HG02759 (cell line): ENCODE results near the gene RBL1.
"Not testable (repeated sequence)": the region's sequence is repeated elsewhere in the genome, so short reads cannot be mapped to it uniquely, and the experiment has no call there.

Experiments
- ATAC-seq: cut with Tn5 transposase; IDR thresholded peaks from one replicate; pipeline ENCODE4 v1.9.1; 2021; ENCODE audit warnings: mild to moderate bottlenecking, moderate library complexity; ENCODE audit not compliant: unreplicated experiment

RBL1 gene

GRCh38 chr20:37075932-37076685 lies 19.7 kb downstream of the RBL1 start:
- ATAC-seq, result no peak

GRCh38 chr20:37072293-37073196 lies 23.3 kb downstream of the RBL1 start:
- no peak for ATAC-seq

- peak; percentile 47 for ATAC-seq
Observed at GRCh38 chr20:37071481-37071911, 24.3 kb downstream of the RBL1 start.

- ATAC-seq, result not testable (repeated sequence)
Observed at GRCh38 chr20:37069563-37069962, 26.2 kb downstream of the RBL1 start.

- ATAC-seq, result no peak
Observed at GRCh38 chr20:37066168-37066567, 29.6 kb downstream of the RBL1 start.

GRCh38 chr20:37055276-37055675 lies 40.5 kb downstream of the RBL1 start:
- ATAC-seq, result no peak

GRCh38 chr20:37053230-37053950 lies 42.4 kb downstream of the RBL1 start:
- no peak for ATAC-seq

GRCh38 chr20:37042986-37043972 lies 52.5 kb downstream of the RBL1 start:
- peak; percentile 62 for ATAC-seq

- ATAC-seq, result not testable (repeated sequence)
Observed at GRCh38 chr20:37039366-37039765, 56.4 kb downstream of the RBL1 start.

- ATAC-seq, result no peak
Observed at GRCh38 chr20:37032077-37032476, 63.7 kb downstream of the RBL1 start.

GRCh38 chr20:37020636-37021035 lies 75.2 kb downstream of the RBL1 start:
- no peak for ATAC-seq

GRCh38 chr20:37012631-37013030 lies 83.2 kb downstream of the RBL1 start:
- ATAC-seq, result not testable (repeated sequence)

- ATAC-seq, result not testable (repeated sequence)
Observed at GRCh38 chr20:37011858-37012257, 83.9 kb downstream of the RBL1 start.

GRCh38 chr20:37011147-37011546 lies 84.7 kb downstream of the RBL1 start:
- no peak for ATAC-seq

GRCh38 chr20:37007898-37008649 lies 87.7 kb downstream of the RBL1 start:
- ATAC-seq, result no peak

GRCh38 chr20:37005062-37005942 lies 90.5 kb downstream of the RBL1 start:
- not testable (repeated sequence) for ATAC-seq

- not testable (repeated sequence) for ATAC-seq
Observed at GRCh38 chr20:37001634-37002033, 94.2 kb downstream of the RBL1 start.

- not testable (repeated sequence) for ATAC-seq
Observed at GRCh38 chr20:37000171-37000570, 95.6 kb downstream of the RBL1 start.
